ENCODE measurements around the gene MYO1E. TPM values are rescaled to one million over a fixed set of nuclear protein-coding genes. Genes with fewer than 3 reads are reported as not detected.

MYO1E gene
- polyA plus RNA-seq, 1 experiment: 34.0 TPM

DNA sequence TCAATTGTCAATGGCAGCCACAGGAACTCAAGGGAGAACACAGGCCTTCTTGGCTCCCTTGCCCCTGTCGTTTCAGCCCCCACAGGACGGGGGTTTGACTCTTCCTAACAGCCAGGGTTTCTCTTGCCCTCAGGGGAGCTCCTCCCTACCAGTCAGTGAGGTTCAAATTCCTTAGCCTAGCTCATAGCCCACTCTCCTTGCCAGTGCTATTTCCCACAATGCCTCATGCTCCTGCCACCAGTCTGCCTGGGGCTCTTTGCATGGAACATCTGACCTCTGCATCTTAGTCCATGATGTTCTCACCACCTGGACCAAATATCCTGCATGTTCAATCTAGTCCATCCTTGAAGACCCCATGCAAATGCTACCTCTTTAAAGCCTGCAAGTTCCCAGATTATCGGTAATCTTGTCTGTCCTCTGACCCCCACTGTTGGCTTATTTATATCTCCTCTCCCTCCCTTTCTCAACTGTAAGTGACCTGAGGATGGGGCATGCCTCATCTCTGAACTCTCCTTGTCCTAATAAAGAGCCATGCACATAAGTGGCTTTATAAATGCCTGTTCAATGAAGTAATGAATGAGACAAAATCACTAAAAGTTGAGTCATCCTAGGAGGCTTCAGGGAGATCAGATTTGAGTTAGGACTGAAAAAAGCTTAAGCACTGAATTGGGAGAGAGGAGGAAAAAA, 78.0 kb downstream of the MYO1E start:
- ChIA-PET CTCF (interaction anchor here (1.7 kb wide), 1 partner anchor 9 kb away, joined by 5 read pairs; no protein-coding TSS in a partner anchor), POLR2A (no interaction called here)
- Histone ChIP-seq H3K4me3 (ENCODE audit: low read depth, low read length) (no peak overlapping the region), H3K36me3 (ENCODE audit: control insufficient read depth, insufficient read depth, low read length) (no peaks in the 10 kb centered on the region), H3K27me3 (ENCODE audit: control insufficient read depth, insufficient read depth, low read length) (no peaks in the 10 kb centered on the region)
- peak; percentile 96 for DNase-seq (ENCODE audit: low read depth)
- TF ChIP-seq, protein P1, sequence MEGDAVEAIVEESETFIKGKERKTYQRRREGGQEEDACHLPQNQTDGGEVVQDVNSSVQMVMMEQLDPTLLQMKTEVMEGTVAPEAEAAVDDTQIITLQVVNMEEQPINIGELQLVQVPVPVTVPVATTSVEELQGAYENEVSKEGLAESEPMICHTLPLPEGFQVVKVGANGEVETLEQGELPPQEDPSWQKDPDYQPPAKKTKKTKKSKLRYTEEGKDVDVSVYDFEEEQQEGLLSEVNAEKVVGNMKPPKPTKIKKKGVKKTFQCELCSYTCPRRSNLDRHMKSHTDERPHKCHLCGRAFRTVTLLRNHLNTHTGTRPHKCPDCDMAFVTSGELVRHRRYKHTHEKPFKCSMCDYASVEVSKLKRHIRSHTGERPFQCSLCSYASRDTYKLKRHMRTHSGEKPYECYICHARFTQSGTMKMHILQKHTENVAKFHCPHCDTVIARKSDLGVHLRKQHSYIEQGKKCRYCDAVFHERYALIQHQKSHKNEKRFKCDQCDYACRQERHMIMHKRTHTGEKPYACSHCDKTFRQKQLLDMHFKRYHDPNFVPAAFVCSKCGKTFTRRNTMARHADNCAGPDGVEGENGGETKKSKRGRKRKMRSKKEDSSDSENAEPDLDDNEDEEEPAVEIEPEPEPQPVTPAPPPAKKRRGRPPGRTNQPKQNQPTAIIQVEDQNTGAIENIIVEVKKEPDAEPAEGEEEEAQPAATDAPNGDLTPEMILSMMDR (IDR thresholded peaks at IDR 0.05; ENCODE audit: insufficient read depth, low read depth, low read length): no peak

DNA sequence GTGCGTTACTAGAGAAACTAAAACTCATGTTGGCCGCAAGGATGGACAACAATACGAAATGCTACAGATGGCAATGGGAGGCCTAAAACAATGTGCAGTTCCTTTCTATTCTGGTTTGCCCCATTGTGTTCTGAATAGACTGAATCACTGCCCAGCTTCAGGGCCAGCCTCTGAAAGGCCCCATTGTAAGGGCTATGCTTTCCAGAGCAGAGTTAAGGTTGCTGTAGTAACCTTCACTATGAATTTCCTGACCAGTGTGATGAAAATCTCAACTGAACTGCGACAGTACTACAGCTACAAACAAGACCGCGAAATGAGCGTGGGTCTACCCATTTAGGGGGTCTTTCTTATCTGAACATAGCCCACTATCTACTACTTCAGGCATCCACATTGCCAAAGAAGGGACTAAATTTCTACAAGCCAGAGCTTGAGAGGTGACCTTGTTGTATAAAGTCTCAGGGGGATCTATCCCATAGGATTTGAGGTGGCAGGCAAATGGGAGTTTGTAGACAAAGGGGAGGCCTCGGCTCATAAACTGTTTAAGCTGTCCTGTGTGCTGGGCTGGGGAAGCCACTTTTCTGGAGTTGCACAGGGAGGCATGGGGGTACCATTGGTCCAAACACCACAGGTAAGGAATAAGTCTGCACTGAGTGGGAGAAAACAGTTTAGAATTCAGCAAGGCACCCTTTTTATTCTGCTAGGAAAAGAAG, 80.1 kb downstream of the MYO1E start:
- TF ChIP-seq, protein P1 (IDR thresholded peaks at IDR 0.05; ENCODE audit: insufficient read depth, low read depth, low read length): no peak

DNA sequence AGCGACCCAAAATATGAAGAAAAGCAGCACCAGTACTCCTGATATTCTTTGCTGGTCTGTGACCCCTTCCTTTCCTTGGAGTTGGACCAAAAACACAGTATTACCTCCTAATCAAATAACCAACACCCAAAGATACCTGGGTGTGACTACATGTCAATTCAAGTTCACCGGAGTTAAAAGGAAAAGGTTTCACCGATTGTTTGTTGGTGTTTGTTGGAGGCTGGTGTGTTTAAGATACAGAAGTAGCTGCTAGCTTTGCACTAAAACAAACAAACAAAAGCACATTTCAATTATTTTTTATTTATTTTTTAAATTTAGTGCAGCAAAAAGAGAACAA, 81.5 kb downstream of the MYO1E start:
- Histone ChIP-seq H3K27me3 (ENCODE audit: control insufficient read depth, insufficient read depth, low read length) (no peaks in the 10 kb centered on the region), H3K4me3 (ENCODE audit: low read depth, low read length) (no peak overlapping the region), H3K36me3 (ENCODE audit: control insufficient read depth, insufficient read depth, low read length) (no peaks in the 10 kb centered on the region)
- DNase-seq (ENCODE audit: low read depth): no peak
- POLR2A ChIA-PET: no interaction called here
- TF ChIP-seq, protein P1 (IDR thresholded peaks at IDR 0.05; ENCODE audit: insufficient read depth, low read depth, low read length): no peak
- CTCF ChIA-PET: interaction anchor here (2.4 kb wide), 1 partner anchor 10 kb away, joined by 9 read pairs; no protein-coding TSS in a partner anchor

More for the DNA sequence above, 80.1 kb downstream of the MYO1E start:
- ChIA-PET POLR2A (no interaction called here), CTCF (interaction anchor here (2.4 kb wide), 1 partner anchor 12 kb away, joined by 9 read pairs; no protein-coding TSS in a partner anchor)
- no peaks in the 10 kb centered on the region for H3K27me3 ChIP-seq (ENCODE audit: control insufficient read depth, insufficient read depth, low read length)
- DNase-seq (ENCODE audit: low read depth): no peak
- H3K4me3 ChIP-seq (ENCODE audit: low read depth, low read length): no peak overlapping the region
- no peaks in the 10 kb centered on the region for H3K36me3 ChIP-seq (ENCODE audit: control insufficient read depth, insufficient read depth, low read length)

DNA sequence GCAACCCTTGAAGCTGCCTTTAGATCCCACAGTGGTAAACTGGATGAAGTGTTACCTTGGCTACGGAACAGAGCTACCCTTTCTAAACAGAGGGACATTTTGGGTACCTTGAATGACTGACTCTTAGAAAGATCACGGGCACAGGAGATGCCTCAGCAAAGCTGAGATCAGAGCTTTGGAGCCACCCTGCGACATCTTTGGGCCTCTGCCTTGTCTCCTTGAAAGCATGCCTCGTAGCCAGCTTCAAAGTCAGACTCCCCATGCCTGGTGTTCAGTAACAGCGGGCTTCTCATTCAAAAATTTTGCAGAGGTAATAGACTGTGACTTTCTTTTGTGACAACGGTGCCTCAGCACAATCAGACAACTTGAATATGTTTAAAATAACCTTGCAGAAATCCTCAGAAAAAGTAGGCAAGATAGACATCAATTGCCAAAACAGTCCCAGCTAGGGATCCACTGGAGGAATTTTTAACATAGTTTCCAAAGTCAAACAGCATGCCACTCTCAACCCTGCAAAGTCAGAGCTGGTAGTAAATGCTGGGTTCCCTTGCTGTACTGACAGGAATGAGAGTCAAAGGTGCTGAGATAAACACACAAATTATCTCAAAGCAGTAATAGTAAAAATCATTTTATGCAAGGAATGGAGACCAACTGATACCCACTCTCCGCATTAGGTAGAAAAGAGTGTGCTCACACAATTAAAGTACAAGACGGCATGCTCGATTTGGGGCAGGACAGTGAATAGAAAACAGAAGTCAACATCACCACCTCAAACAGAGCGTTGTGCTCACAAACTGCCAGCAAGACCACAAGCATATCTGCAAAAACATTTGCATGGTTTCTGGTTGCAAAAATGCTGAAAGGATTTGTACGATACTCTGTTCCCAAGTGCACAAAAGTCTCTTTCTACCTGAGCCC, 82.1 kb downstream of the MYO1E start:
- CTCF ChIA-PET: interaction anchor here (1.2 to 2.4 kb wide), 2 partner anchors 10 to 31 kb away, joined by 3 to 9 read pairs; no protein-coding TSS in a partner anchor
- no peak for DNase-seq (ENCODE audit: low read depth)

More for the DNA sequence above, 82.1 kb downstream of the MYO1E start:
- no peak overlapping the region for H3K4me3 ChIP-seq (ENCODE audit: low read depth, low read length)
- H3K36me3 ChIP-seq (ENCODE audit: control insufficient read depth, insufficient read depth, low read length): no peaks in the 10 kb centered on the region
- no peaks in the 10 kb centered on the region for H3K27me3 ChIP-seq (ENCODE audit: control insufficient read depth, insufficient read depth, low read length)
- TF ChIP-seq, protein P1 (IDR thresholded peaks at IDR 0.05; ENCODE audit: insufficient read depth, low read depth, low read length): no peak
- POLR2A ChIA-PET: no interaction called here

All from BJ (cell line).